Activated T-cell treated with anti-CD3 and anti-CD28 coated beads for 24 hours (primary cell): ENCODE measurements around the gene SATB2.

Experiments
- DNase-seq: peaks from one replicate; pipeline ENCODE4 v3.0.0-alpha.2; 2020; ENCODE audit warnings: low read depth

The SATB2 gene

GRCh38 chr2:199465988-199466691, 8.4 kb upstream of the SATB2 start:
- DNase-seq = no peak

- no peak for DNase-seq
Measured at GRCh38 chr2:199465390-199465789, 7.7 kb upstream of the SATB2 start.

GRCh38 chr2:199464606-199465352, 7.0 kb upstream of the SATB2 start:
- no peak for DNase-seq

- DNase-seq = no peak
Measured at GRCh38 chr2:199463708-199464605, 6.2 kb upstream of the SATB2 start.

- no peak for DNase-seq
Measured at GRCh38 chr2:199462956-199463692, 5.4 kb upstream of the SATB2 start.

- no peak for DNase-seq
Measured at GRCh38 chr2:199462347-199462955, 4.7 kb upstream of the SATB2 start.

GRCh38 chr2:199461711-199462346, 4.1 kb upstream of the SATB2 start:
- no peak for DNase-seq

GRCh38 chr2:199460846-199461710, 3.3 kb upstream of the SATB2 start:
- no peak for DNase-seq

GRCh38 chr2:199460101-199460671, 2.4 kb upstream of the SATB2 start:
- DNase-seq = no peak

- peak; percentile 52 for DNase-seq
Measured at GRCh38 chr2:199459286-199460100, 1.8 kb upstream of the SATB2 start.

- DNase-seq = no peak
Measured at GRCh38 chr2:199458806-199459285, 1.1 kb upstream of the SATB2 start.

GRCh38 chr2:199458009-199458805, 468 bp upstream of the SATB2 start:
- no peak for DNase-seq

- no peak for DNase-seq
Measured at GRCh38 chr2:199456383-199457146, 1.2 kb downstream of the SATB2 start.

GRCh38 chr2:199455545-199456382, 2.0 kb downstream of the SATB2 start:
- DNase-seq = no peak

- no peak for DNase-seq
Measured at GRCh38 chr2:199455210-199455544, 2.6 kb downstream of the SATB2 start.

- no peak for DNase-seq
Measured at GRCh38 chr2:199452991-199453379, 4.8 kb downstream of the SATB2 start.
